PFSK-1 (cell line): Measurements from ENCODE around the gene ZP2.

Experiments used
- FOXP2 ChIP-seq: optimal IDR thresholded peaks from 2 replicates; pipeline ENCODE3; 2011; ENCODE audit warnings: borderline replicate concordance, control low read depth, inconsistent platforms; ENCODE audit not compliant: insufficient read depth; ENCODE audit errors: extremely low read length, extremely low read depth
- POLR2AphosphoS5 ChIP-seq: IDR thresholded peaks from 2 replicates; pipeline ENCODE4 v1.6.1; 2012; ENCODE audit warnings: low read depth, mild to moderate bottlenecking, control low read depth, low read length, moderate library complexity
- SIN3A ChIP-seq: IDR thresholded peaks from 2 replicates; pipeline ENCODE4 v1.6.1; 2012; ENCODE audit warnings: mild to moderate bottlenecking, low read length, moderate library complexity, borderline replicate concordance; ENCODE audit not compliant: insufficient read depth
- TAF1 ChIP-seq: IDR thresholded peaks from 2 replicates; pipeline ENCODE4 v1.6.1; 2012; ENCODE audit warnings: low read length, control low read depth, borderline replicate concordance; ENCODE audit not compliant: insufficient read depth
- TF ChIP-seq, protein P1 (sequence below), 2 experiments: IDR thresholded peaks; 2 replicates each; pipeline versions ENCODE4 v1.6.1 to v1.8.0; 2011 to 2012; ENCODE audit warnings: low read depth in 2 of 2, low read length in 2 of 2, control low read depth in 1 of 2, inconsistent platforms in 1 of 2, mild to moderate bottlenecking in 1 of 2, moderate library complexity in 1 of 2; ENCODE audit not compliant: insufficient read depth in 1 of 2

GRCh38 chr16:21164521-21165168, 46.7 kb downstream of the ZP2 start:
- TF ChIP-seq, protein P1, sequence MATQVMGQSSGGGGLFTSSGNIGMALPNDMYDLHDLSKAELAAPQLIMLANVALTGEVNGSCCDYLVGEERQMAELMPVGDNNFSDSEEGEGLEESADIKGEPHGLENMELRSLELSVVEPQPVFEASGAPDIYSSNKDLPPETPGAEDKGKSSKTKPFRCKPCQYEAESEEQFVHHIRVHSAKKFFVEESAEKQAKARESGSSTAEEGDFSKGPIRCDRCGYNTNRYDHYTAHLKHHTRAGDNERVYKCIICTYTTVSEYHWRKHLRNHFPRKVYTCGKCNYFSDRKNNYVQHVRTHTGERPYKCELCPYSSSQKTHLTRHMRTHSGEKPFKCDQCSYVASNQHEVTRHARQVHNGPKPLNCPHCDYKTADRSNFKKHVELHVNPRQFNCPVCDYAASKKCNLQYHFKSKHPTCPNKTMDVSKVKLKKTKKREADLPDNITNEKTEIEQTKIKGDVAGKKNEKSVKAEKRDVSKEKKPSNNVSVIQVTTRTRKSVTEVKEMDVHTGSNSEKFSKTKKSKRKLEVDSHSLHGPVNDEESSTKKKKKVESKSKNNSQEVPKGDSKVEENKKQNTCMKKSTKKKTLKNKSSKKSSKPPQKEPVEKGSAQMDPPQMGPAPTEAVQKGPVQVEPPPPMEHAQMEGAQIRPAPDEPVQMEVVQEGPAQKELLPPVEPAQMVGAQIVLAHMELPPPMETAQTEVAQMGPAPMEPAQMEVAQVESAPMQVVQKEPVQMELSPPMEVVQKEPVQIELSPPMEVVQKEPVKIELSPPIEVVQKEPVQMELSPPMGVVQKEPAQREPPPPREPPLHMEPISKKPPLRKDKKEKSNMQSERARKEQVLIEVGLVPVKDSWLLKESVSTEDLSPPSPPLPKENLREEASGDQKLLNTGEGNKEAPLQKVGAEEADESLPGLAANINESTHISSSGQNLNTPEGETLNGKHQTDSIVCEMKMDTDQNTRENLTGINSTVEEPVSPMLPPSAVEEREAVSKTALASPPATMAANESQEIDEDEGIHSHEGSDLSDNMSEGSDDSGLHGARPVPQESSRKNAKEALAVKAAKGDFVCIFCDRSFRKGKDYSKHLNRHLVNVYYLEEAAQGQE (IDR thresholded peaks at IDR 0.05; ENCODE audit: insufficient read depth in 1 of 2, low read depth in 2 of 2, low read length in 2 of 2) = no peak
- no peak for TF ChIP-seq POLR2AphosphoS5
- TF ChIP-seq TAF1 = no peak
- no peak for TF ChIP-seq SIN3A
- TF ChIP-seq FOXP2 = no peak
